Kidney tubule cell (primary cell): Measurements from ENCODE around the gene SV2C.
"Not testable (repeated sequence)": the region's sequence is repeated elsewhere in the genome, so short reads cannot be mapped to it uniquely, and the experiment has no call there.

Source experiments
- DNase-seq: peaks from one replicate; pipeline ENCODE4 v3.0.0-alpha.2; 2018; ENCODE audit warnings: low spot score

Gene SV2C

DNA sequence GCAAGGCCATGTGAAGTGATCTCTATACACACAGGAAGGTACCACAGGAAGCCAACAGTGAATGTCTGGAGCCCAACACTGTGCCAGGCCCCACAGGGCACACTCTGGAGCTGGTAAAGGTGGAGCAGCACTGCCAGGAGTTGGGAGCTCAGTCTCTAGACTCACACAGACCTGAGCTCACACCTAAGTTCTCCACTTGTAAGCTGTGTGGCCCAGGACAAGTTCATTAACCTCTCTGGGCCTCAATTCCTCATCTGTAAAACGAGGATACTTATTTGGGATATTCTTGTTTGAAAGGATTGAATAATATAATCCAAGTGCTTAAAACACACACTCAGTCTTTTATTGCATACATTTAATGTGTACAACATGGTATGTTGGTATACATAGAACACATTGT, 259.3 kb downstream of the SV2C start:
- DNase-seq: no peak

DNA sequence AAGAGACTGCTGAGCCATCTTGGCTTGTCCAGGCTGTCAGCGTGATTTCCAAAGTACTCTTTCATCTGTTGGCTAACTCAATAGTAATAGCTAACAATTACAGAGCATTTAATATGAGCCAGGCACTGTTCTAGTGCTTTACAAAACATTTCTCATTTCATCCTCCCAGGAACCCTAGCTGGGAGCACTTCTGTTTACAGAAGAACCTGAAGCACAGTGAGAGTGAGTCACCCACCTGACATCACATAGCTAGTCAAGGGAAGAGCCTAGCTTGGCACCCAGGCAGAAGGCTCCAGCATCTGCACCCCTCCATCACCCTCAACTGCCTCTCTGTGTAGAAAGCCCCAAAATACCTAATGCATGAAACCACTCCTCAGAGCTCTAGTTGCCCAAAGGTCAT, 262.4 kb downstream of the SV2C start:
- peak; percentile 44 for DNase-seq

DNA sequence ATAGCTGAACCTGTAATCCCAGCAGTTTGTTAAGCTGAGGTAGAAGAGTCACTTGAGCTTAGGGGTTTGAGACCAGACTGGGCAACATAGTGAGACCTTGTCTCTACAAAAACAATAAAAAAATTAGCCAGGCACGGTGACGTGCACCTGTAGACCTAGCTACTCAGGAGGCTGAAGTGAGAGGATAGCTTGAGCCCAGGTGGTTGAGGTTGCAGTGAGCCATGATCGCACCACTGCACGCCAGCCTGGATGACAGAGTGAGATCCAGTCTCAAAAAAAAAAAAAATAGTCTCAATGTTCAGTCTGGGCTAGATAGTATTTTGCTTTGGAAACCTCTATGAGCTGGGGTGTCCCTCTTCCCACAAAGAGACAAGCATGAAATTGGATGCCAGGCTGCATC, 268.0 kb downstream of the SV2C start:
- DNase-seq: no peak

DNA sequence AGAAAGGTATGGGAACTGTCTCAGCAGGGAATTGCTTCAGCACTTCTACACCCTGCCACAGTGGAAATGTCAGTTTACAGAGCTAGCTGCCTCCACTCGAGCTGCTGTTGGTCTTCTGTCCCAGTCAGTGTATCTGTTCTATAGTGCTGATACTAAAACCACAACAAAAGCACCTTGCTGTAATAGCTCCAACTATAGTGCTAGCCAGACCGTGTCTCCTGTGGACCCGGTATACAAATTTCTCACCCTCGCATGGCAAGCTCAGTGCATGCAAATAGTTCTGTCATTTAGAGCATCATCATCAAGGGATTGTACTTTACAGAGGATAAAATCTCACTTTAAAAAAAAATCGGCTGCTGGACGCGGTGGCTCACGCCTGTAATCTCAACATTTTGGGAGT, 268.4 kb downstream of the SV2C start:
- DNase-seq: no peak

DNA sequence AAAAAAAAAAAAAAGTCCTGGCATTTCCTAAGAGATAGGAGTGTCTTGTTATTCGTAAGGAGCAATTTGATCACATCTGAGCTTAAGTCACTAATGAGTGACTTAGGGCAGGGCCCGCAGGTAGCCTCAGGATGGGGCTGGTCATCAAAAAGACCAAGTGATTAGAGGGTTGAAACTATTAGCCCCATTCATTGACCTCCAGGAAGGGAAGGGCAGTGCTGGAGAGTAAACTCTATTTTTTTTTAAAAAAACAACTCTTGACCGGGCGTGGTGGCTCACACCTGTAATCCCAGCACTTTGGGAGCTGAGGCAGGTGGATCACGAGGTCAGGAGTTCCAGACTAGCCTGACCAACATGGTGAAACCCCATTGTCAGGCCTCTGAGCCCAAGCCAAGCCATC, 273.7 kb downstream of the SV2C start:
- no peak for DNase-seq

DNA sequence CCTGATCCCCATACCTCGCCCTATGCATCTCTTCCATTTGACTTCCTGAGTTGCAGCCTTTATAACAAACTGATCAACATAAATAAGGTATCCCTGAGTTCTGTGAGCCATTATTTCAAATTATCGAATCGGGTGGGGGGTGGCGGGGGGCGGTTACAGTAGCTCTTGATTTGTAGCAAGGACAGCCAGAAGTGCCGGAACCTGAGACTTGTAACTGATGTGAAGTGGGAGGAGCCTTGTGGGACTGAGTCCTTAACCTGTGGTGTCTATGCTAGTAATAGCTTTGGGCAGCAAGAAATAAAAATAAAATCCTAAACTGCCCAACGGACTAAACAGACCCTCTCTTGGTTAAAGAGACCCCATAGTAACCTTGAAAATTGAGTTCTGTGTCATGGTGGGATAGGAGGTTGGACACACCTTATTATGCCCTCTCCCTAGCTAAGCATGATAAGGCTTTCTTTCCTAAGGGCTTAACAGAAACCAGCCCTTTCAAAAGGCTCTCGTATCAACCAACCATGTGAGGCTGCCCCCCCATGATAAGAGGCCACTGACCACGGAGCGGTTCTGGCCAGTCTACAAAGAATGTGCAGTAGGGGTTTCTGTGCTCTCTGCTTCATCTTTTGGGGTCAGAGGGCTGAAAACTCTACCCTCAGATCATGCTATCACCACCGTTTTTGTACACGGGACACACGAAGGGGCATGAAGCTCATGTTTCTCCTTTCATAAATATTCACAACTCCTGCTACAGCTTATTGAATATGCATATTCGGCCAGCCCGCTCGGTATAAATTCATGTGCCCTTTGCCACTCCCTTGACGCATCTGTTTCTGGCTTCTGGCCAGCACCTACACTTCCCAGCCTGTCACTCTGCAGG, 280.4 kb downstream of the SV2C start:
- peak; percentile 31 for DNase-seq

DNA sequence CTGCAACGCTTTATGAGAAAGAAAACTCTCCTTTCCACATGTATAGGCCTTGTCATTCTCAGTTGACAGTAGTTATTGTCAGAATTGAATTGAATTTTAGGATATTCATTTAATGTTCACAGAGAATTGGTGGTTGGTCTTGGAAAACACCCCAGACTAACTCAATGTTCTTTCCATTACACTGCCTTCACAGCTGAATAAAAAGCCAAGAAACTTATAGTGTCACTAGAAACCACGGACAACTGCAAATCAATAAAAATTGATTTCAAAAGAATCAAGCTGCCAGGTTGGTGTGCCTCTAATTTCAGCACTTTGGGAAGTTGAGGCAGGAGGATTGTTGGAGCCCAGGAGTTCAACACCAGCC, 281.0 kb downstream of the SV2C start:
- no peak for DNase-seq

DNA sequence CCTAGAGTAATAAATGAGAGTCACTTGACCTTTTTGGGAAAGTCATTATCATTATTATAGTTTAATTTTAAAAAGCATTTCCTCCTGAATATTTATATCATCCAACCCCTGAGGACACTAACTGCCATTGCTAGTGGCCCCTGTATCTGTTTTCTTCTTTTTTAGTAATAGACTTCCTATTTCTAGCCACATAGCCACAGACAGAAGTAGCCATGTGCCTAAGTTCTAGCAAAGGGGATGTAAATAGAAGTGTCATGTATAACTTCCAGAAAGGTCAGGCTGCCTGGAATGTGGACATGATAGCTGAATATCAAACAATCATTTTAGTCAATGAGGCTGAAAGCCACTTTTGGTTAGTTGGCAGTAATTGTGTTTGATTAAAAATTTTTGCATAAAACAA, 282.4 kb downstream of the SV2C start:
- no peak for DNase-seq

DNA sequence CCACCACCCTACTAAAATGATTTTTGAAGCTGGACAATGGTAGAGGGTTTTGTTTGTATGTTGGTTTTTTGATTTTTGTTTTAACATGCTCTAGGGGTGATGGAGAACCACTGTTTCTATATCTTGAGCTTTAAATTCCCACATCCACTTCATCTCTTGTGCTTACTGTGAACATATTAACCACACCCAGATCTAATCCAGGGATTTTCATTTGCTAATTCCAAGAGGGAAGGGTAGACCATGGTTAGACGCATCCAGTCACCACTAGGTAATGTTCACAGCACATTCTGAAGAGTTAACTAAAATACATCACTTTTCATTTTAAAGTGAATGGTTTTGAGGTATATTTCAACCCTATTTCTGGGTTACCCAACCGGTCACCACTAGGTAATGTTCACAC, 283.4 kb downstream of the SV2C start:
- no peak for DNase-seq

DNA sequence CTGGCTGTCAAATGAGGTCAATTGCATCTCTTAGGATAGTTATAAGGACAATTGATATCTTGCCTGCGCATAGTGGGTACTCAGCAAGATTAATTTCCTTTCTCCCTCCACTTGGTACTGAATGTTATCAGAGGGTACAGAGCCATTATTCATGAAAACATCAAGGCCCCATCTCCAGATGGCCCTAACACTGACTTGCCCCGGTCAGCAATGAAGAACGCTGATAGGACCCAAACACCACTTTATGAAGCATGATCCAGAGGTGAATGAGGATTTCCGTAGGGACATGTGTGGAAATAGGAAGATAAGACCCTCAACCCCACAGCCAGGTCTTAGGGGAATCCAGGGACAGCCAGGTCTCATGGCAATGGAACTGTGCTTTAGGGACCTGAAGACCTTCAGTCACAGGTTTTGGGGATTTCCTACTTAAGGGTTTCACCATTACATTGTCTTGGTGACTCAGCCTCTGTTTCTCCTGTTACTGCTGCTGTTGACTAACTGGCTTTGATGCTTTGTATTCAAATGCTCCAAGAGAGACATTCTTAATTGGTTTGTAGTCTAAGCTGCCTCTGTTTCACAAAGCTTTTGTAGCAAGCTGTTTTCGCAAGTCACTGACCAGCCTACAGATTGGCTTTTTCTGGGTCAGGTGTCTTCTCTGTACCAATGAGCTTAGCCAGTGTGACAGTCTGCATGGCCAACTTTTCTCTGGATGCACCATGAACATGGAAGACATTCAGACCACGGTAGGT, 284.6 kb downstream of the SV2C start:
- DNase-seq: peak; percentile 79

DNA sequence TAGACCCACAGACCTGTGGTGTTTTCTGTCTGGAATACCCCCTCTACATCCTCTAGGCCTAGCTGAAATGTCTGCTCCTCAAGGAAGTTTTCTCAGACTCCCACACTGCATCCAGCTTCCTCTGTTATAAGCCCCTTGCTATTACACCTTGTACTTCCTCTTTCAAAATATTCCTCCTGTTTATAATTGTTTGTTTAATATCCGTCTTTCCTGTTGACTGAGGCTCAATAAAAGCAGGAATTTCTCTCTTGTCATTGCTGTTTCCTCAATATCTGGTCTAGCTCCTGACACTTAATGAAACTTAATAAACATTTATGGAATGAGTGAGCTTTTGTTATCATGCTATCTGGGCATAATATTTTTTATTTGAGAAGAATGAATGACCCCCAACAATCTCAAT, 285.8 kb downstream of the SV2C start:
- DNase-seq: no peak

DNA sequence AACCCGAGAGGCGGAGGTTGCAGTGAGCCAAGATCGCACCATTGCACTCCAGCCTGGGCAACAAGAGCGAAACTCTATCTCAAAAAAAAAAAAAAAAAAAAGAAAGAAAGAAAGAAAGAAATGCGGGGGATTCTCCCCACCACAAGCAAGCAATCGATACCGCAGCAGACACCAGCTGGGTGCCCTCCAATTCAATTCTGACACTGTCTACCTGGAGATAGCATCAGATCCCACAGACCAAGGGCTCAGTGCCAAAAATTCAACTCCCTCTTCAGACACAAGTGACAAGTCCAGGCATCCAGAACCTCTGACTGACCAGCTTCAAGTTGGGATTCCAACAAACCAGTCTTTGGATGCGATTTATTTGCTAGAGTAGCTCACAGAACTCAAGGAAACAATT, 286.5 kb downstream of the SV2C start:
- not testable (repeated sequence) for DNase-seq

DNA sequence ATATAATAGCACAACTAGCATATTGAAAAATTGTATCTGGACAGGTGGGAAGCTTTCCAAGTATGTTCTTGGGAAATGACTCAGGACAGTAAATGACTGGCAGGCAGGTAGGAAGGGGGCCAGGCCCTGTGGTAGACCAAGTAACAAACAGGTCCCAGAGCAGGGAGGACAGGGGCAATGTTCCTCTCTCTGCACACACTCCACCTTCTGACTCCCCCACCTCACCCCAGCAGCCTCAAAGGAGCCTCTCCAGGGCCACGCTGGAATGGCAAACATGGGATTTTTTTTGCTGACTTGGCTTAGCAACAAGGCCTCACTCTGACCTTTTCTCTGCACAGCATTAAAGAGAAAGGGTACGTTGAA, 288.8 kb downstream of the SV2C start:
- DNase-seq: peak; percentile 33

DNA sequence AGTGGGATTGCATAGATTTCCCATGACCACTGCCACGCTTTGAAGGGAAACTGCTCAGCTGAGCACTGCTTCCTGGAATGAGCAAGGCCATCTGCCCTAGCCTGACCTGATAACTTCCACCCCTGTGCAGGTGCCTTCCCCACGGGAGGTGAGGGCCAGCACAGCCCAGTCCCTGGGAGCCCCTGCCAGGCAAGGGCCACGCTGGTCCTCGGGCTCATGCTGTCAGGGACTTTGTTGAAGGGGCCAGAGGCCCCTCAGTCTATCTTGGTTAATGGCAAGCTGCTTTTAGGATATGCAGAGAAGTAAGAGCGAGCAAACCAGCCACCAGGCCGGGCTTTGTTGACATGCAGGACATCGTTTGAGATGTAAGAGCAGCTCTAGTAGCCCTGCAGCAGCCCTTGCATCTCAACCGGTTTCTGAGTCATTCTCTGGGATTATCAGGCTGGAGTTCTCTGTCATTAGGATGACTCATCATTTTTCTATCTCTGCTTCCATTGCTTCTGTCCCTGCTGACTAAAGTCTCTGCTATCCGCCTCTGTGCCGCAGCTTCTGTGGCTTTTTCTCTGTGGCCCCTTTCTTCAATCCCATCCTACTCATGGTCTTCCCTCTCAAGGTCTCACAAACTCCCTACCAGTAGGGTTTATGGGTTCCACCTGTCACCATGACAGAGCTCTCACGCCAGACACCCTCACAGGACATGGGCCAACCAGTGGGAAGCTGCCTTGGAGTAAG, 289.3 kb downstream of the SV2C start:
- DNase-seq: peak; percentile 93

DNA sequence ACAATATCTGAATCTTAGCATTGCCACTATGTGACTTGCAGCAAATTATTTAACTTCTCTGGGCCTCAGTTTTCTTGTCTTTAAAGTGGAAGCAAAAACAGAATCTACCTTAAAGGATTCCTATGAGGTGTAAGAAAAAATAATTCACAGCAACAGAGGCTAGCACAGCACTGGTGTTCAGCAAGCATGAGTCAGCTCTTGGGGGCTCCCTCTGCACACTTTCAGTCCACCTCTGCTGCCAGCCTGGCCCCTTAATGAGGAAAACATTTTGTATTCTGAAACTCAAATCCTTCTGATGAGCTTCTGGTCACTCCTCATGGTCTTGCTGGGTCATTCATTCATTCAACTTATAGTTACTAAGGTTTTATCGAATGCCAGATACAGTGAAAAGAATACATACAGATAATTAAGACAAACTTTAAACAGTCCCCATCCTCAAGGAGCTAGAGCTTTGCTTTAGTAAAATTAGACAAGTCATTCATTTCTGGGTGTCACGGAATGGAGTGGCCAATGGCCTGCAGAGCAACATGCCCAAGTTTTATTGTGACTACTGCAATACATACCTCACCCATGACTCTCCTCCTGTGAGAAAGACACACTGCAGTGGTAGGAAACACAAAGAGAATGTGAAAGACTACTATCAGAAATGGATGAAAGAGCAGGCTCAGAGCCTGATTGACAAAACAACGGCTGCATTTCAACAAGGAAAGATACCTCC, 293.1 kb downstream of the SV2C start:
- DNase-seq: peak; percentile 49

DNA sequence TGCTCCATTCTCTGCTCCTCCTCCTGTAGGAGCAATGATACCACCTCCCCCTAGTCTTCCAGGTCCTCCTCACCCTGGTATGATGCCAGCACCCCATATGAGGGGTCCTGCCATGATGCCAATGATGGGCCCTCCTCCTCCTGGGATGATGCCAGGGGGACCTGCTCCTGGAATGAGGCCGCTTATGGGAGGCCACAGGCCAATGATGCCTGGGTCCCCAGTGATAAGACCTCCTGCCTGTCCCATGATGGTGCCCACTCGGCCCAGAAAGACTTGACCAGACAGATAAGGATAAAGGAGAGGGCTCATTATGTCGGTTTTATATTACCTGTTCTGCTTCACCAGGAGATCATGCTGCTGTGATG, 293.7 kb downstream of the SV2C start:
- DNase-seq: no peak

DNA sequence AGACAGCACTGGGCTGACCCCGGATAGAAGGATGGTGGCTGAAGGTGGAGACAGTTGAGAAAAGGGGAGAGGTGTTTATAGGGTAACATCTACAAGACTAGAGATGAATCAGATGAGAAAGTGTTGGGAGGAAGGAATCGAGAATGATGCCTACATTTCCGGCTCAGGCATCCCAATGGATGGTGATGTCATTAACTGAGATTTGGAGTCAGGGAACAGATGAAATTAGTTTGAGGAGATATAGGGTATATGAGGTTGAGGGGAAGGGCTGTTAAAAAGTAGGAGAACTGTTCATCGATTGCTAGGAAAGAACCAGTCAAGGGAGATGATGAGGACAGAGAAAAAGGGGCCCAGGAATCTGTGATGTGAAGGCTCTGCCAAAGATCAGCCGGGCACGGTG, 295.2 kb downstream of the SV2C start:
- no peak for DNase-seq

DNA sequence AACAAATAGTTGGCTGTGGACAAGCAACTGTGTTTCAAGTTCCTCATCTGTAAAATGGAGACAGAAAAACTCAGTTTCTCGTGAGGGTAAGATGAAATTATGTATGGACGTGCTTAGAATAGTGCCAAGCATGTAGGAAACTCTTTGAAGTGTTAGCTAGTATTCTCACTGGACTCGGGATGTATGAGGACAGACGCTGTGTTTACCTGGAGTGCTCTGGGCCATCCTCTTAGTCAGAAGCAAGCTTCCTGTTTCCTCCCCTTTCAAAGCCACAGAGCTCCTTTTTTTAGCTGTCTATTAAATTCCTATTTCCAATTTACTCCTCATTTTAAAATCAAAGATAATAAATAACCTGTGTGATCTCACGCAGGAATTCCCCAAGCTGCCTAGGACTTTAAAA, 296.1 kb downstream of the SV2C start:
- DNase-seq: peak; percentile 39

DNA sequence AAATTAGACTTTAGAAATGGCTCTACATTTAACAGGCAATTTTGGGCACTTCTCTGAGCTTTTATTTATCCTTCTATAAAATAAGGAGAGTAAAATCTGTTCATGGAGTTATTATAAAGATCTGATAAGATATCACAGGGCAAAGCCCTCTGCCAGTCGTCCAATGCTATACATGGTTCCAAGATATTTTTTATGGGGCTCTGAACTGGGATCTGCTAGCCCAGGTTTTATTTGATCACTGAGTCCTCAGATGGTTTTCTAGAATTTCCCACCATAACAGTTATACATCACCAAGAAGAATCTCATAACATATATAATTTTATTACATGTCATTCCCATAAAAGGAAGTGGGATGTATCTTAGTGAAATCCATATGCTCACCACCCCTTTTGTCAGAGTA, 296.7 kb downstream of the SV2C start:
- no peak for DNase-seq

DNA sequence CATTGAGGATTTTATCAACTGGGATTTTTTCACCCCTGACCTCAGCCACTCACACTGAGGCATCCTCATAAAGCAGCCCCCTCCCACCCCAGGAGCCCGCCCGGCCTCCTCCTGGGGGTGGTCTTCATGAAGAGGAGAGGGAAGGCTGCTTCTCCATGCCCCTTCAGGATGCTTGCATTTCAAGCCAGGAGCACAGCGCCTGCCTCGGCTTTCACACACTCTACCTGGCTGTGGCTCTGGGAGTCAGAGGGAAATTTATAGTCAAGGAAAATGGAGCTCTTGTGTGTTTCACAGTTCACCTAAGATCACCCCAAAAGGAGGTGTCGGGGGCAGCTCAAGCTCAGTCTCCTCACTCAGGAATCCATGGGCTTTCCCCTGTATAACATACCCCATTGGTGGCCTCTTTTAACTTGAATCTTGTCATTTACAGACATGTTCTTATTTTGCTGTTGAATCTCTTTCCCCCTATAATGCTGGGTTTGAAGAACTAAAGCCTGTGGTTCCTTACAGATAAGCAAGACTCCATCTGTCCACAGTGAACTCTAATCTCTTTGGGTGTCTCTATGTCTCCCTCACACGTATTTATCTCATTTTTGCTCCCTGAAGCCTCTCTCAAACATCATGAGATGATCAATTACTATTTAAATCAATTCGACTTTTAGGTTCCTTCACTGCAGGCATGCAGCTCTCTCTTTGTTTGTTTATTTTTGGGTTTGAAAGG, 297.3 kb downstream of the SV2C start:
- no peak for DNase-seq

DNA sequence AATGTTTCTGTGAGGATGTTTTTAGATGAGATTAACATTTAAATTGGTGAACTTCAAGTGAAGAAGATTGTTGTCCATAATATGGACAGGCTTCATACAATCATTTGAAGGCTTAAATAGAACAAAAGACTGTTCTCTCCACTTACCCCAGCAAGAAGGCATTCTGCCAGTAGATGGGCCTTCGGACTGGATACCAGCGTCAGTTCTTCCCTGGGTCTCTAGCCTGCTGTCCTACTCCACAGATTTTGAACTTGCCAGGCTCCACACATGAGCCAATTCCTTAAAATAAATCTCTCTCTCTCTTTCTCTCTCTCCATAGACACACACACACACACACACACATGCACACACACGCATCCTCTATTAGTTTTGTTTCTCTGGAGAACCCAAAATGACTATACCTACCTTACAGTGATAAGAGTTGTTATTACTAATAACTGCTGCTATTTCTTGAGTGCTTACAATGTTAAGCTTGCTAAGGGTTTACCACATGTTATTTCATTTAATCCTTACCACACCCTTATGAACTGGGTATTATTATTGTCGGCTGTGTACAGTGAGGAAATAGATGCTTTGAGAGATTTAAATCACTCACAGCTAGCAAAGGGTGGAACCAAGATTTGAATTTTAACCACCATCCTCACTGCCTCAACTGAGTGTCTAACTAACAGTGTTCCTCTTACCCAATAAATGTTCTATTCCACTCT, 300.1 kb downstream of the SV2C start:
- no peak for DNase-seq
